ENCODE data around the gene HSBP1.

HSBP1 gene

GRCh38 chr16:83813823-83814658 lies 6.3 kb downstream of the HSBP1 start:
- TF ChIP-seq ZNF274 (IDR thresholded peaks at IDR 0.05; ENCODE audit: low read depth, low read length): no peak
- no peak overlapping the region for H3K4me3 ChIP-seq (ENCODE audit: low read length)

- H3K4me3 ChIP-seq (ENCODE audit: low read length): no peak overlapping the region
- no peak for TF ChIP-seq ZNF274 (IDR thresholded peaks at IDR 0.05; ENCODE audit: low read depth, low read length)
Observed at GRCh38 chr16:83814659-83814985, 6.8 kb downstream of the HSBP1 start.

- H3K4me3 ChIP-seq (ENCODE audit: low read length): no peak overlapping the region
- no peak for TF ChIP-seq ZNF274 (IDR thresholded peaks at IDR 0.05; ENCODE audit: low read depth, low read length)
Observed at GRCh38 chr16:83817022-83817421, 9.2 kb downstream of the HSBP1 start.

- no peak overlapping the region for H3K4me3 ChIP-seq (ENCODE audit: low read length)
- TF ChIP-seq ZNF274 (IDR thresholded peaks at IDR 0.05; ENCODE audit: low read depth, low read length): no peak
Observed at GRCh38 chr16:83818276-83818675, 10.5 kb downstream of the HSBP1 start.

GRCh38 chr16:83819361-83819760 lies 11.6 kb downstream of the HSBP1 start:
- no peak for TF ChIP-seq ZNF274 (IDR thresholded peaks at IDR 0.05; ENCODE audit: low read depth, low read length)

GRCh38 chr16:83826146-83826913 lies 18.6 kb downstream of the HSBP1 start:
- H3K4me3 ChIP-seq (ENCODE audit: low read length): no peak overlapping the region
- TF ChIP-seq ZNF274 (IDR thresholded peaks at IDR 0.05; ENCODE audit: low read depth, low read length): no peak

More at GRCh38 chr16:83819361-83819760, 11.6 kb downstream of the HSBP1 start:
- no peak overlapping the region for H3K4me3 ChIP-seq (ENCODE audit: low read length)

GRCh38 chr16:83830091-83830768 lies 22.5 kb downstream of the HSBP1 start:
- no peak for TF ChIP-seq ZNF274 (IDR thresholded peaks at IDR 0.05; ENCODE audit: low read depth, low read length)
- no peak overlapping the region for H3K4me3 ChIP-seq (ENCODE audit: low read length)

GRCh38 chr16:83830769-83831455 lies 23.1 kb downstream of the HSBP1 start:
- H3K4me3 ChIP-seq (ENCODE audit: low read length): no peak overlapping the region
- TF ChIP-seq ZNF274 (IDR thresholded peaks at IDR 0.05; ENCODE audit: low read depth, low read length): no peak

GRCh38 chr16:83831456-83831987 lies 23.7 kb downstream of the HSBP1 start:
- no peak for TF ChIP-seq ZNF274 (IDR thresholded peaks at IDR 0.05; ENCODE audit: low read depth, low read length)

GRCh38 chr16:83833921-83834320 lies 26.1 kb downstream of the HSBP1 start:
- no peak overlapping the region for H3K4me3 ChIP-seq (ENCODE audit: low read length)
- no peak for TF ChIP-seq ZNF274 (IDR thresholded peaks at IDR 0.05; ENCODE audit: low read depth, low read length)

More at GRCh38 chr16:83831456-83831987, 23.7 kb downstream of the HSBP1 start:
- H3K4me3 ChIP-seq (ENCODE audit: low read length): no peak overlapping the region

GRCh38 chr16:83835586-83836566 lies 28.1 kb downstream of the HSBP1 start:
- no peak overlapping the region for H3K4me3 ChIP-seq (ENCODE audit: low read length)
- no peak for TF ChIP-seq ZNF274 (IDR thresholded peaks at IDR 0.05; ENCODE audit: low read depth, low read length)

GRCh38 chr16:83837566-83837965 lies 29.8 kb downstream of the HSBP1 start:
- TF ChIP-seq ZNF274 (IDR thresholded peaks at IDR 0.05; ENCODE audit: low read depth, low read length): no peak
- no peak overlapping the region for H3K4me3 ChIP-seq (ENCODE audit: low read length)

- H3K4me3 ChIP-seq (ENCODE audit: low read length): no peak overlapping the region
- no peak for TF ChIP-seq ZNF274 (IDR thresholded peaks at IDR 0.05; ENCODE audit: low read depth, low read length)
Observed at GRCh38 chr16:83838151-83838550, 30.4 kb downstream of the HSBP1 start.

All from GM08714 (cell line).